Activated CD8-positive, alpha-beta memory T cell treated with anti-CD3 and anti-CD28 coated beads, Interleukin-2, amount 50 U/mL, for 24 hours (primary cell): Measurements from ENCODE around the gene PER3.

Experiments used
- DNase-seq: peaks from one replicate; pipeline ENCODE4 v3.0.0-alpha.2; 2020; ENCODE audit errors: extremely low read depth

The PER3 gene

GRCh38 chr1:7833035-7833434 is 48.9 kb downstream of the PER3 start:
- DNase-seq, result no peak

- DNase-seq, result no peak
These were observed 54.6 kb downstream of the PER3 start for GRCh38 chr1:7838714-7839113.

- no peak for DNase-seq
These were observed 55.4 kb downstream of the PER3 start for GRCh38 chr1:7839526-7839925.

- no peak for DNase-seq
These were observed 58.4 kb downstream of the PER3 start for GRCh38 chr1:7842517-7842916.

- DNase-seq, result no peak
These were observed 61.7 kb downstream of the PER3 start for GRCh38 chr1:7845761-7846160.

DNA sequence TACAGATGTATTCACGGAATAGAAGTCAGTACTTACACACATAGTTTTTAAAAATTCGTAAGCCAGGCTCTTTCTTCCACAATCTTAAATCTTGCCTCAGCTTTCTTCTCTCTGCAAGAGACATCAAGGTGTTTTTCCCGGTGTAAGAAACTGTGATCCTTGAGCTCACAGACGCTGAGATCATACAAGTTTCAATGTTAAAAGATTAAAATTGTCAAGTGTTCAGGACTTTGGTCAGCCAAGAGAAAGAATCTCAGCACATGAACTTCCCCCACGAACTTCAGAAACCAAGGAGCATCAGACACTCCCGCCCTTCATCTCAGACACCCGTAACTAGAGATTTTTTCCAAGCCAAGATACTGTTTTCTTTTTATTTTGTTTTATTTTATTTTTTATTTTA is 62.6 kb downstream of the PER3 start:
- DNase-seq, result no peak

DNA sequence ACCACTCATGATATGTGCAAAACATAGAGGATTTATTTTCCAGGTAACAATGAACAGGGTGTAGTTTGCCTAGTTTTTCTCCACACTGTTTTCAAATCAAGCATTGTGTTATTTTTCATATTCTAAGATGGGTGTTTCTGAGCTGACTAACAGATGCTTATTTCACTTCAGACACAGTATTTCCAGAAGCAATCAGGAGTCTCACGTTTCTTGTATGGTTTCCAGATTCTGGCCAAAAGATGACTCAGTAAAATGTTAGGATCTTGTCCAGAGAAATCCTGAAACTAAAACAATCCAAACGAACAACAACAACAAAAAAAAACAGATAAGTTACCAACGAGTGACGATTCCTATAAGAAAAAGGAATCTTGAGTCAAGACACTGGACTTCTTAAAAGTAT is 63.5 kb downstream of the PER3 start:
- no peak for DNase-seq

DNA sequence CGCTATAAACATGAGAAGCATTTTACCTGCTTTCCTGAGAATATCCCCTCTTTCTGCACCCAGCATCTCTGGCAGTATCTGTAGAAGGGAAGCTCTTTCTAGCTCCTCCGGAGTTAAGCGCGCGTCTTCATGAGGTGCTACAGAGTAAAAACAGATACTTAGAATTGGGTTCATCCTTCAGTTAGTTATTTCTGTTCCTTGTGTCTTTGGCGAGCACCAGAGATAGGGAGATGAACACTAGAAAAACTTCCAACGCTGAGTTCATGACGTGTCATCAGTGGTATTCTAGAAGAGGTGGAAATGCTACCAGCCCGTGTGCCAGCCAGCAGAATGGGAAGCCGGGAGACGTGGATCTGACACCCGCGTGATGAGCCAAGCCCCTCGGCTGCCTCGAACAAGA is 66.7 kb downstream of the PER3 start:
- DNase-seq, result no peak

DNA sequence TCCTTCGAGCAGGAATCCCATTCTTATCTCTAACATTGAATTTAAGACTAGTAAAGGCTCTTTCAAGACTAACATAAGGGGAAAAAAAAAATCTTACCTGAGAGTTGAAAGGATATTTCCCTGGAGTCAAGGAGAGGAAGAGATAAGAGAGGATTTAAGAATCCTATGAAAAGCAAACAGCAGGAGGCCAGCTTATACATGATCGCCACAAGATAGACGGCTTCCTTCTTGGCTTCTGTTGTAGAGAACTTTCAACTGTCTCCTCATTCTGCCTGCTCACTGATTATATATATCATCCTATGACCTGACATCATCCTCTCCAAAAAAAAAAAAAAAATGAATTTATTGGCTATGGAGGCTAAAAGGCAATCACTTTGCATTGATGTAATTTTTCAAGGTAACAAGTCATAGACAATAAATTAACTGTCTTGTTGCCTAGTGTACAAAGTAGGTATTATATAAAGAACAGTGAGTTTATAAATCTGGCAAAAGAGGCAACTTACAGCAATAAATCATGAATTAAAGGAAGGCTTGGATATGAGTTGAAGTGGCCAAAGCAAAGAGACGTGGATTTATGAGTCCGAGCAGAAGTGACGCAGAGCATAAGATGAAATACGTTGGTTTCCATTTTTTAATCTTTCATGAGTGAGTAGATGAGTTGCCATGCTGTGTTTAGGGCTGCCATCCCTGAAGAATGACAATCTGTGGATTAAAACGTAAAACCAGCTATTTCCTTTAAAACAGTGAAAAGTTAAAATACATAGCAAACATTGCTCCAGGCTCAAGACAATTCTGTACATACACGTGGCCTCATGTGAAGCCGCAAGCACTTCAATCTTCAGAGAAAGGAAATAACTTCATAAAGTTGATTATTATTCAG is 69.0 kb downstream of the PER3 start, which contains the start of gene UTS2:
Gene UTS2, minus strand, starts transcription at position 262 of the 880 bp plus-strand sequence. Its CDS starts 62 bp downstream, at position 200.
- DNase-seq, result no peak

DNA sequence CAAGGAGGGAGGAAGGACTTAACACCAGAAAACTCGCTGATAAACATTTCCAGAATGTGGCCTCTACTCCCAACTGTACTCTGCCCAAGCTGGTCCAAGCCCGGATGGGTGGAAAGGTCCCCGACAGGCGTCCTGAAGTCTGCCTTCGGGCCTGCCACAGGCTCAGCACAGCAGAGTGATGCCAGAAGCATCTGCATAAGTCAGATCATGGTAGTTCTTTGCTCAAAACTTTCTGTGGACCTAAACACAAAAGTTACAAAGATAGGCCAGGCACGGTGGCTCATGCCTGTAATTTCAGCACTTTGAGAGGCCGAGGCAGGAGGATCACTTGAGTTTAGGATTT is 69.6 kb downstream of the PER3 start:
- no peak for DNase-seq

GRCh38 chr1:7856345-7856744 is 72.3 kb downstream of the PER3 start:
- no peak for DNase-seq

- no peak for DNase-seq
These were observed 72.9 kb downstream of the PER3 start for GRCh38 chr1:7857000-7857399.

- DNase-seq, result no peak
These were observed 73.9 kb downstream of the PER3 start for GRCh38 chr1:7857985-7858384.

DNA sequence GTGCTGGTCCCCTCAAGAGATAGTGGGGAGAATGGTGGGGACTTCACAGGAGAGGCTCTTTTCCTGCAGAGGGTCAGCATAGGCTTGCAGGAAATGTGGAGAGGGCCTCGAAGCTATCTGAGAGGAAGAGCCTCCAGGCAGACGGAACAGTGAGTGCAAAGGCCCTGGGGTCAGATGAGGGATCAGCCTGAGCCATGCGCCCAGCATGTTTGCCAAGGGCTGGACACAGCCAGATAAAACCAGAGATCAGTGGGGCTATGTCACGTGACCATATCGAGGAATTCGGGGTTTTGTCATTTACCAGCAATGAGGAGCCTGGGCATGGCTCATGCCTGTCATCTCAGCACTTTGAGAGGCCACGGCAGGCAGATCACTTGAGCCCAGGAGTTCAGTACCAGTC is 75.3 kb downstream of the PER3 start:
- no peak for DNase-seq

- no peak for DNase-seq
These were observed 76.0 kb downstream of the PER3 start for GRCh38 chr1:7860130-7860529.

- no peak for DNase-seq
These were observed 77.4 kb downstream of the PER3 start for GRCh38 chr1:7861452-7861851.

DNA sequence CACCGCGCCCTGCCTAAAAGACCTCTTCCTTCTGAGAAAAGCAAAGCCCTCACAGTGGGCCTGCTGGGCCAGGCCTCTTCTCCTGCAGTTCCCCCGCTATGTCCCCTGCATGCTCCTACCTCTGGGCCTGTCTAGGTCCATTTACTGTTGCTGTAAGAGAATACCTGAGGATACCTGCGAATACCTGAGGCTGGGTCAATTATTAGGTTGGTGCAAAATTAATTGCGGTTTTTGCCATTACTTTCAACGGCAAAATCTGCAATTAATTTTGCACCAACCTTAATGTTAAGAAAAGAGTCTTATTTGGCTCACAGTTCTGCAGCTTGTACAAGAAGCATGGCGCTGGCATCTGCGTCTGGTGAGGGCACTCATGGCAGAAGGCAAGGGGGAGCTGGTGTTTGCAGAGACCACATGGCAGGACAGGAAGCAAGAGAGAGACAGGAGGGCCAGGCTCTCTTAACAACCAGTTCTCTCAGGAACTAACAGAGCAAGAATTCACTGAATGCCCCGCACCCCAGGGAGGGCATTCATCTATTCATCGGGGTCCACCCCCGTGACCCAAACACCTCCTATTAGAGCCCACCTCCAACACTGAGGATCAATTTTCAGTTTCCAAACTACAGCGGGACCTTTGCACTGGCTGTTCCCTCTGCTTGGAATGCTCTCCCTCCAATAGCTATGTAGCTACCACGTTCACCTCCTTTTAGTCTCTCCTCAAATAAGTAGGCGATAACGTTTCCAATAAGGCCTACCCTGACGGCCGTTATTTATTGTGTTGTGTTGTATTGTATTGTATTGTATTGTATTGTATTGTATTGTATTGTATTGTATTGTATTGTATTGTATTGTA is 78.3 kb downstream of the PER3 start:
- DNase-seq, result no peak

DNA sequence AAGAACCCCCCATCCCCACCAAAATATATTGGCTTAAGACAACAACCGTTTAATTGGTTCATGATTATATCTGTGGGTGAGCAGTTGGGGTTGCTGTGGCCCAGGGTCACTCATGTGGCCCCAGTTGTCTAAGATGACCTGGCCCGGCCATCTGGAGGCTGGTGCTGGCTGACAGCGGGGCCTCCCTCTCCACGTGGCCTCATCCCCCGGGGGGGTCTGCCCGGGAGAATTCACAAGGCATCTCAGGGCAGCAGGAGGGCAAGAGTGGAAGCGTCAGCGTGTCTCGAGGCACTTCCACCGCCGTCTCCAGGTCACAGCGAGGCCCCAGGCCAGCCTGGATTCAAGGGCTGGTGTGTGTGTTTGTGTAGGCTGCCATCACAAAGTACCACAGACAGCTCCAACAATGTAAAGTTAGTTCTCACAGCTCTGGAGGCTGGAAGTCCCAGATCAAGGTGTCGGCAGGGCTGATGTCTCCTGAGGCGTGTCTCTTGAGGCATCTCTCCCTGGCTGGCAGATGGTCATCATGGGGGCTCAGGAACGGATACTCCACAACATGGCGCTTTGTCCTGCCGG is 79.8 kb downstream of the PER3 start:
- no peak for DNase-seq

DNA sequence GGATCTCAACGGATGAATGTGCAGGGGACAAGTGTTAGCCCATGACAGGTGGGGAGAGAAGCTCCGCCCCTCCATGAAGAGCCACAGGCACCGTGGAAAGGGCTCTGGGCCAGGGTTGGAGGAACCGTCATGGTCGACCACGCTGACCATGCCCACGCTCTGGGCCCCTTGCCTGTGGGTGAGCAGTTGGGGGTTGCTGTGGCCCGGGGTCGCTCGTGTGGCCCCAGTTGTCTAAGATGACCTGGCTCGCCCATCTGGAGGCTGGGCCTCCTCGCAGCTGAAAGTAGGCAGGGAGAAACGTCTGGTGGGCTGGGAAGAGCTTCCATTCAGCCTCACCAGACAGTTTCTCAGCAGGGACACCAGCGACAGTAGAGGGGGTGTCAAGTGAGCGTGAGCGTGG is 81.9 kb downstream of the PER3 start:
- DNase-seq, result no peak

- no peak for DNase-seq
These were observed 84.1 kb downstream of the PER3 start for GRCh38 chr1:7868070-7868780.

DNA sequence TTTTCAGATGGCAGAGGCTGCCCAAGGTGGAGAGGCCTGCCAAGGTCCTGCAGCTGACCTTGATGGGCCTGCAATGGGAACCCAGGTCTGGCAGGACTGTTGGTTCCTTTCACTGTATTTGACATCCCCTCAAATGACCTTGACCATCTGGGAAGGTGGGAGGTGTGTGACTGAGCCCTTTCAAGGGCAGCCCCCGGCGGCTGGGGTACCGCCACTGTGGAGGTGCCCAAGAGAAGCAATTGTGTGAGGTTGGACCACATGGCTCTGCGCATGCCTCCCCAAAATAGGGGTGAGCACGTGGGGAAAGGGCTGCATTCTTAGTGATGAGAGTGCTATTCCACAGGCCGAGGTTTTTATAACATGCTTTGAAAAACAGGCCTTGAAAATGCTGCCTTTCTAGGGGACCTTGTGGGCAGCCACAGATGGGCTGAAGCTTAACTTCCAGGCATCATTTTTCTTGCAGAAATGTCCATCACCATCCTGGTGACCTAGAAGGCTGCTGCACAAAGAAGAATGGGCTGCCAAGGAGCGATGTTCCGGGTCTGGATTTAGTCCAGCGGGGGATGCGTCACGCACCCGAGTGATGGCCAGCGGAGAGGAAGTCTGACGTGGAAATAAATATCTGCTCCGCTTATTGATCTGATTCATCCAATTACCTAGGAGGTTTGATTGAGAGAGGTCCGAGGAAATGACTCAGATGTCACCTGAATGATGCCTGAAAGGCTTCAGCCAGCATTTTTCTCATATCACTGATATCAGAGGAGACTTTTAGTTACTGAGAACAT is 85.2 kb downstream of the PER3 start:
- no peak for DNase-seq
